ENCODE data around the gene ZNF474.
"Not testable (repeated sequence)": the region's sequence is repeated elsewhere in the genome, so short reads cannot be mapped to it uniquely, and the experiment has no call there.

Gene ZNF474

DNA sequence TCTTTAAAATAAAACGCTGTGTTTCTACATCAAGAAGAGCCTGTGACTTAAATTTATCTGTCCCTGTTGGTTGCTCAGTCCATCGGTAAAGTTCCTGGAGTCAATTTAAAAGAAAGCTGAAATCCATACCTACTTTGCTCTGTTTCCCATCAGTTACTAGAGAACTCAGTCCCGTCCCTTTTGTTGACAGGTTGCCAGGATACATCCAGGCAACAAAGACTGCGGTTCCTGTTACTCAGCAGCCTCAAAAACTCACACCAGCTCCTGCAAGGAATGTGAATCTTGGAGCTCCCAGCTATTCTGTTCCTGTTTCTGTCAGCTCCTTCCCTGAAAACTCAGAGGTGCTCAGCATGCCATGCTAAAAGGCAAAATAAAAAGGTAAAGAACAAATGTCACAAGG, at the start of gene ZNF474:
Gene ZNF474, plus strand, starts transcription at position 241 of the 400 bp plus-strand sequence. CDS start 22,445 bp downstream, outside the sequence.
- no peak for DNase-seq

- DNase-seq = no peak
Measured at GRCh38 chr5:122081541-122081940, 47.8 kb upstream of the ZNF474 start.

DNA sequence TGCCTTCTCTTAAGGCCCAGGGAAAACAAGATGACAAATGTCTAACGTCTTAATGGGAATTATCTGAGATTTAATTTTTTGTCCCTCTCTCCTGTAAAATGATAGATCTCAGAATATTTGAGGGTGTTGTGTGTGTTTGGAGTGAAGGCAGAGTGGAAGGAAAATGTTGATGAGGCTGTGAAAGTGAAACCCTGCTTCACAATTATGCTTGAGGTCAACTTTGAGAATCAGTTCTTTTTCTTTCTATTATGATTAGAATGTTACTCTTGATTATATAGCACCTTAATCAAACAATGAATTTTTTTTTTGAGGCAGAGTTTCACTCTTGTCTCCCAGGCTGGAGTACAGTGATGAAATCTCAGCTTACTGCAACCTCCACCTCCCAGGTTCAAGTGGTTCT, 45.8 kb upstream of the ZNF474 start:
- no peak for DNase-seq

GRCh38 chr5:122085041-122085440, 44.3 kb upstream of the ZNF474 start:
- DNase-seq = no peak

DNA sequence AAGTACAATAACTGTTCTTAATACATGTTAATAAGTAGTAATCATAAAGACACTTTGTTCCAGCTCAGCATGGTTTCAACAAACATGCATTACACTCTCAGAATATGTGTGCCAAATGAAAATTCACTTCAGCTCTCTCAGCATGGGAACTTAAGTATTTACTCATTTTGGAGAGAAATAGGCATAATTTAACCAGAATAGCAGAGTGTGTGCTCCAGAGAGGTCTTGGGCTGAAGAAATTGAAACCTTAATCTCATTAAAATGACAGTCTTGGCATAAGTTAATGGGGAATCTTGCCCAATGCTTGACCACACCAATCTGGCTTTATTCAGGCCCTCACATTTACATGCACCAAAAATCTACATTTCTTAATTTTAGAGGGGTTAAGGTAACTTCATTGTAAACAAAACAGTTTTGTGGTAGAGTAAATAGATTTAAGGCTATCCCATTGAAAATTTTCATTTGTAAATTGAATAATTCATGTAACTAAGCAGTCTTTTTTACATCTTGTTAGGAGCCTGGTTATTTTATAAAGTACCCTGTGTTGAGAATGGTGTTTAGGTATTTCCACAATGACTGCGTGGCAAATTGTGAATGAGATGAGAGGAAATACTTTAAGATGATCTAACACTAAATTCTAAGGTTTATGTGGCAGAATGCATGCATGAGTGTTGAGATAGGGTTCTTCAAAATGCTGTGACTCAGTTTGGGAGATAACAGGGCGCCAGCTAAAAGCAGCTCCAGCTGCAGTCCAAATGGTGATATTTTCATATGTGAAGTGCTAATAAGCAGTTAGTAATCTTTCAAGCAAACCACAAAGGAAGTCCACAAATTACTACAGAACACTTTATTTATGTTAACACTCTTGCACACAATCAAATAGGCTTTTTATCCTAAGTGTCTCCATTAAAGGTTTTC, 40.0 kb upstream of the ZNF474 start:
- no peak for DNase-seq

DNA sequence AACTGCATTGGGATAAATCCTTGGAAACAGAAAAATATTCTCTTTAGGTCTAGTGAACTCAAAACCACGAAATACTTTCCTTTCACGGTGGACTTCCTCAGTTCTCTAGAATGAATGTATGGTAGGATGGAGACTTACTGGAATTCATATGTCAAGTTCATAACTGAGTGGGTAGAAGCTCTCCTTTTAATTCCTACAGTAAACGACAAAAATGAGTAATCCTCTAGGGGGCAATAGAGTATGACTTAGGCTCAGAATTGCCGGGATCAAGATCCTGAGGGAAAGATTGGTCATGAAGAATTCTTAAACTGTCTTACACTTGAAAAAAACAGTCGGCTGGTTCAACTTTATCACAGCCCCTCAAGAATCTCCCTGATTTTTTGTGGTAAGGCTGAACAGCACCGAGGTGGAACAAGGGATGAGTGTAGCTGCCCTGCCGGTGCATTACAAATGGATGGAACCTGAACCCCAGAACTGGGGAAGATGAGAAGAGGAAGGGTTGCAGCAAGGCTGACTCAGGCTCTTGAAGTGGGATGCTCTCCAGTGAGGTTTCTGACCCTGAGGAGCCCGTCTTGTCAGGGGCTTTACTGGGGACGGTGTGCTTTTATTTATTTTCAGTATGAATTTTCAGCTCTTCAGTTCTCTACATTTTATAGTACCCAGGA, 37.3 kb upstream of the ZNF474 start:
- DNase-seq = no peak

DNA sequence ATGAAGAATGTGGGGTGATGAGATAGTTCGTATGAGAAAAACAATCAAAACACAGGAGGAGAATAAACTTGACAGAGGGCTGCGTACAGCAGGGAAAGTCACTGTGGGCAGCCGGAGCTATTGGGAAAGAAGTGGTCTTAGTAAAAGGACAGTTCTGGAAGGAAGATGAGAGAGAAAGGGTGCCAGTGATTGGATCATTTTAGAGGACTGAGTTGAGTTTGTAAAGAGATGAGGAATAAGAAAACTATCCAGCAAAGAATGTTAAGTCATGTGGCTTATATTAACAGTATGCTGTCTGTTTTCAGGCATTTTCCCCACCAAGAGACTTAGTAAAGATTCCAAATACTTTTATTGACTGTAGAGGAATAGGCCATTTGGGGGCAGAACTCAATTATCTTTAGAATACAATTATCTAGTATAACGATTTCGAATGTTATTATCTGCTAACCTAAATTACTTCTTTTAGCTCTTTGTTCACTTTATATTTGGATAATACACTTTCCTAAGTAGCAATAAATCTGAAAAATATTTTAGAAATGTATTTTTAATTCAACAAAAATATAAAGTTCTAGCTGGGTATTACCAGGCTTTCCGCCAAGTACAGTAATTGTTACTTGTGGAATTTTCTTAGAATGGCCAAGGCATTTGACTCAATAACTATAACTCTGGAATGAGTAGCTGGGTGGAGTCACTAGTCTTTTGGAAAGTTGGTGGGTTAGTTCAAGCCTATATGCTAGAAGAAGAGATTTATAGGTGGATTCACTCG, 35.7 kb upstream of the ZNF474 start:
- DNase-seq = no peak

- DNase-seq = not testable (repeated sequence)
Measured at GRCh38 chr5:122094251-122094650, 35.1 kb upstream of the ZNF474 start.

GRCh38 chr5:122095158-122095557, 34.2 kb upstream of the ZNF474 start:
- no peak for DNase-seq

DNA sequence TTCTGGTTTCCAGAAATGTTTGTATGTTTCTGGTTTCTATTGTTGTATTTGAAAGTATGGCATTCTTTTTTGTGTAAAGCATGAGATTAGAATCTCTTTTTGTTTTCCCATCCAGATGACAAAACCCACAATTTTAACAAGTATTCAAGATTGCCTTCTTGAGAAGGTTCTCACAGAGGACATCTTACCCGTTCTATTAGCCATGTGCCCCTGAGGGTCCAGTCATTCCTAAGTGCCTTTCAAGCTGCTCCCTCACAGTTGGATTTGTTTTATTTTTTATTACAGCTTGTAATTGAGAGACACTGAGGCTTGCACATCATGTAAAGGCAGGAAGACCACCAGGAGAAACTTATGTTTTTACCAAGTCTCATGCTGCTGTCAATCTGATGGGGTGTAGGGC, 32.0 kb upstream of the ZNF474 start:
- no peak for DNase-seq

DNA sequence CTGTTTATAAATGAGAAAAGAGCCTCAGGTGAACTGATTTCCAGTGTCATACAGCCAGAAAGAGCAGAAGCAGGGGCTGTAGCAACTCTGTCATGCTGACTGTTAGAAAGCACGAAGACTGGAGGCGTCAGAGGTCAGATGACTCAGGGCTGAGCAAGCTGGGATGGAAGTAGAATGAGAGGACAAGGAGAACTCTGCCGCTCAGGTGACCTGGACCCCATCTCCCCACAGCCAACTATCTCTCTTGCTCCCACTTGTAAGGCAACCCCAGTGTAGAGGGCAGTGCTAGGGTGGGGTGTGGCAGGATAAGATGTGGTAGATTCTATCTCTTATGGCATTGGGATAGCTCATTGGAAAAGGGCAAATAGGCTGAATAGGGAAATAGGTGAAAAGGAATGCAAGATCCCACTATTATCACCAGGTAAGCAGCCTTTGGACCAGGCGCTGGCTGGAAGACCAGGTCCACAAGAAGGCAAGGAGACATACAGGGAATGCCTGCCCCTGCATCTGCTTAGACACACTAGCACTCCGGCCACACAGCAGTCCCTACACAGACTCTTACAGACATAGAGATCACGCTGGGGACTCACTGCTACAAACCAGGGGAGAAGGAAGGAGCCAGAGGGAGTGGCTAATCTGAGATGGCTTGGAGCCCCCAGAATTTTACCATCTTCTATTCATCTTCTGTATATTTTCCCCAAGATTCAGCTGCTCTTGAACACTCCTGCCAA, 30.1 kb upstream of the ZNF474 start:
- no peak for DNase-seq

DNA sequence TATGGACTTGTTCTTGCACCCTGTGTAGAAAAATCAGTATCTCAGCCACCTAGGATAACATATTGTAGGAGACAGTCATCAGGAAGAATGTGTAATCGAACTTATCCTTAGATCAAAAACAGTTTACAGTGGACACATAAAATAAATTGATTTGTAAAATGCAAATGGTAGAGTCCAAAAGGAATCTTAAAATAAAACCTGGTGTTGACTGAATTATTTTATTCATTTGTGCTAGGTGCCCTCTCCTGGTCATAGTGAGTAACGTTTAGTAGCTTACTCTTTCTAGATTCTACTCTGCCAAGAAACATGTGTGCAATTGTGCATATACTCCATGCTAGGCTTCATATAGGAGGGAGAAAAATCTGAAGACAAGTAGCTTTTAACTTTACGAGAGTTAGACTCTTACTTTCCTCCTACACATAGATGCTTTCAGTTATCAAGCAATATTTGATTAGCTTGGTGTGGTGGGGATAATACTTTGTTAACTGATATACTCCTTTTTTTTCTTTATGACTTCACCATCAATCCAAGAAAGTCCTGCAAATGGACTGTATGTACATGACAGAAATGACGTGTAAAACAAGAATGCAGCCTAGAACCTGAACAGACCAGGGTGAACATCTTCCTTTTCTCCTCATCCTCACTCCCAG, 27.6 kb upstream of the ZNF474 start:
- DNase-seq = no peak

DNA sequence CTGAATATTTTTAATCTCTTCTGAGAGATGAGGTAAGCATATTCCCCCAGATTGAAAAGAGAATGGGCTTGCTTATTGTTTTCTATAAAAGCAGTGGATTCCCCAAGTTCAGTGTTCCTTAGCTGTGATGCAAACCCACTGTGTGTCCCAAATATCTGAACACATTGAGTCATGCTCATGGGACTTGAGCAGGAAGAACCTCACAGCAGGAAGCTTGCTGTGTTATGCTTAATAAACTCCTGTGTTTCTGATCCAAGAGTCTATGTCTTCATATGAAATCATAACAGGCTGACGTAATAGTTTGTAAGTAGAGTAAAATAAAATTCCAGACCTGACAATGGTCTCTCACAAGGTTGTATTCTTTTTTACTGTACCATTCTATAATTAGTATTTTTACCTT, 26.5 kb upstream of the ZNF474 start:
- no peak for DNase-seq

DNA sequence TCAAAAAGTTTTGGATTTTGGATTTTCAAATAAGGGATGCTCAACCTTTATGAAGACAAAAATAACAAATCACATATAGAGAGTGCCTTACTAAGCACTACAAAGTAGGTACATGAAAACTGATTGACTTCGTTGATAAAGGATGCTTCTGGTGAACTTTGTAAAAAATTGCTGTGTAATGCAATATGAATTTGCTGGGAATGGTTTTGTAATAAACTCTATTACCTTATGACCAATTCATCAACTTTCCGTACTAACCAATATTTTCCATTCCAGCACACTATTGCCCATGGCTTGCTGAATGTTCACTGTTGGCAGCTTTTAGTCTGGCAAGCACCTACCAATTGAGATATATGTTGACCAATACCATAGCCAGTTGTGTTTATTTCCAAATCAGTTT, 23.4 kb upstream of the ZNF474 start:
- no peak for DNase-seq

- peak; percentile 22 for DNase-seq
Measured at GRCh38 chr5:122107016-122107415, 22.3 kb upstream of the ZNF474 start.

DNA sequence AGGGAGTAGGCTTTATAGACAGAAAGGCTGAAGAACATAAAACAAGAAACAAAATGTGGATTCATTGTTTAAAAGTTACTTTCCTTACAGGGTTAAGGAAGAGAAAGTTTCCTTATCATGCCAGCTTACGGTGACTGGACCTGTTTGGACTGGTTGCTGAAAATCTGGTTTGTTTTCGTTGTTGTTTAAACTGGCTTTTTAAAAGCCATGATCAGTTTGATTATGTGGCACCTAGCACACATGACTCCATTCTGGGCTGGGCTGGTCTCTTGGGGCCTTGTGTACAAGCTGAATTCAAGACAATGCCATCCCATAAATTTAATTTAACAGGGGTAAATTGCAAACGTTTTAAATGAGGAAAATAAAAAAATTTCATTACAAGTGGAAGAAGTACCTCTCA, 18.4 kb upstream of the ZNF474 start:
- no peak for DNase-seq

GRCh38 chr5:122111460-122111859, 17.9 kb upstream of the ZNF474 start:
- no peak for DNase-seq

GRCh38 chr5:122112063-122112462, 17.3 kb upstream of the ZNF474 start:
- DNase-seq = no peak

DNA sequence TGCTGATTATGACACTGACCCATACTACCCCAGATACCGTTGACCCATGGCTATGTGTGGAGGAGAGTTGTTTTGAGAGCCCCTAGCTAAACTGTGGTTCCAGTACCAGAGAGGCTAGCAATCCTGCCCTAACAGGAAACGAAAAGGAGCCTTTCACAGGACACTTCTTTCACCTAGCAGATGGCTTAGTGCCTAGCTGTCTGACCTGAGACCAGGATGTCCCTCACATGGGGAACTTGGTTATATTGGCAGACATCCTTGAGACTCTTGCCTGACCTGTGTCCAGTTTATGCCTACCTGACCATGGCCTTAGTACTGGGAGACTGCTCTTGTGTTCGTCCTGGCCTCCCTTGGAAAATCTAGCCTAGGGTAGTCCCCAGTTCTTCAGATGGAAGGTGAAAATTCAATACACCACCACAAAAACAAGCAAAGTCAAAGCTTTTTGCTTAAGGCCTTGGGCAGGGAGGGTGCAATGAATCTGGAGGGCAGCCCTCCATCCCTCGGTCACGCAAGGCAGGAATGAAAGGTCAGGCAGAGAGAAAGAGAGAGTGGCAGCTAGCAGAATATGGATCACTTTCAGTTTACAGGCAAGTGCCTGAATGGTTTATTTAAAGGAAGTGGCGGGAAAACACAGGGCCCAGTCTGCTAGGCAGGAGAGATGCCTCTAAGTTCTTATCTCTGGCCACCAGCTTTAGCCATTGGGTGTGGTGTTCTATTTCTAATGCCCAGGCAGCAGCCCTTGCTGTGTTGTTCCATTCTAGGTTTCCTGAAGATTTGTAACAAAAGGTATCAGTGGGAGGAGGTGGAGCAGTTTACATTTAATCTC, 16.4 kb upstream of the ZNF474 start:
- no peak for DNase-seq

- no peak for DNase-seq
Measured at GRCh38 chr5:122114501-122114900, 14.8 kb upstream of the ZNF474 start.

DNA sequence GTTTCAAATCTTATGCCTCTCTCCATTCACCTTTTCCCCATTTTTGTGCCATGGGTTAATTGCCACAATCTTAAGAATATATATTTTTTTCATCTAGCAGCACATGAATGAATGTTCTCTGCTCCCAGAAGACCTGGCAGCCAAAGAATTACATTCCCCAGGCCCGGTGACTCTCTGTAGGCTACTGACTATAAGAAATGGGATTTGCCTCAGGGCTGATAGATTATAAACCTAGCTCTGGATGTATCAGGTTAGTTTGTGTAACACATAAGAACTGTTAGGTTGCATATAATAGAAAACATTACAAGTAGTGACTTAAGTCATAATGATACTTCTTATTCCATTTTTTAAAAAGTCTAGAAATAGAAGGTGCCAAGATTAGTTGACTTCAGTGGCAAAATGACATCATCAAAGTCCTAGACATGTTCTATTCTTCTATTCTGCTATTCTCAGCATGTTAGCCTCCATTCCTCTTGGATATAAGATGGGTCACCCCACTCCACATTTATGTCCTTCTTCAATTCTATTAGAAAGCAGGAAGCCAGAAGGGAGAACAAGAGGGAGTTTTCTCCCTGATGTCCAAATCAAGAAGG, 10.9 kb upstream of the ZNF474 start:
- no peak for DNase-seq

All from NCI-H526 treated with DMSO at 0.1 percent for 48 hours (cell line).